K562 (cell line): ENCODE measurements around the gene SLC33A1. TPM values are rescaled to one million over a fixed set of nuclear protein-coding genes. Genes with fewer than 3 reads are reported as not detected.

ENCODE experiments used
- ARID2 ChIP-seq: fragments of 450-650 bp; IDR thresholded peaks from 2 replicates; pipeline ENCODE4 v1.6.1; 2017; ENCODE audit warnings: antibody characterized with exemption, mild to moderate bottlenecking
- CHAMP1 ChIP-seq: fragments of 450-650 bp; IDR thresholded peaks from 2 replicates; pipeline ENCODE4 v1.6.1; 2016; ENCODE audit warnings: mild to moderate bottlenecking
- CHCHD3 ChIP-seq: fragments of 250-450 bp; sonication (Bioruptor Pico); IDR thresholded peaks from 2 replicates; pipeline ENCODE4 v2.1.2; 2022; ENCODE audit warnings: mild to moderate bottlenecking
- CSDE1 ChIP-seq, 2 experiments: fragments of 450-650 bp; IDR thresholded peaks; 2 replicates each; pipeline ENCODE4 v1.6.1; 2016; ENCODE audit warnings: mild to moderate bottlenecking in 1 of 2
- HEY1 ChIP-seq: fragments of 250-450 bp; sonication (Bioruptor Pico); IDR thresholded peaks from 2 replicates; pipeline ENCODE4 v1.5.0; 2020; ENCODE audit warnings: mild to moderate bottlenecking, moderate library complexity, borderline replicate concordance
- LEF1 ChIP-seq: fragments of 450-650 bp; IDR thresholded peaks from 2 replicates; pipeline ENCODE4 v1.6.1; 2016; ENCODE audit warnings: mild to moderate bottlenecking
- MYNN ChIP-seq, 2 experiments: sonication (generic); formaldehyde crosslinking in 1 of 2; IDR thresholded peaks; 2 replicates each; pipeline versions ENCODE4 v1.5.0 to v1.6.1; 2016 to 2020; ENCODE audit warnings: antibody characterized with exemption in 1 of 2, missing genetic modification reagents in 1 of 2
- NFE2 ChIP-seq: IDR thresholded peaks from 2 replicates; pipeline ENCODE4 v1.6.1; 2014; ENCODE audit warnings: antibody characterized with exemption, low read depth
- PURB ChIP-seq: sonication (generic); formaldehyde crosslinking; IDR thresholded peaks from 2 replicates; pipeline ENCODE4 v1.9.0; 2021; ENCODE audit warnings: low read depth, mild to moderate bottlenecking, missing genetic modification reagents
- RNF2 ChIP-seq: sonication (generic); IDR thresholded peaks from 2 replicates; pipeline ENCODE4 v1.6.1; 2016
- TARDBP ChIP-seq: fragments of 450-650 bp; IDR thresholded peaks from 2 replicates; pipeline ENCODE4 v1.6.1; 2016
- TCF3 ChIP-seq: sonication (generic); formaldehyde crosslinking; IDR thresholded peaks from 2 replicates; pipeline ENCODE4 v1.4.0; 2020; ENCODE audit warnings: mild to moderate bottlenecking, missing genetic modification reagents
- XRCC4 ChIP-seq: IDR thresholded peaks from one replicate; pipeline ENCODE4 v1.6.1; 2011; ENCODE audit not compliant: insufficient read depth, insufficient read length; ENCODE audit errors: extremely low read depth
- ZBTB9 ChIP-seq: fragments of 450-650 bp; formaldehyde crosslinking; IDR thresholded peaks from 2 replicates; pipeline ENCODE4 v1.4.0; 2020; ENCODE audit warnings: mild to moderate bottlenecking, moderate library complexity
- ZC3H11A ChIP-seq: IDR thresholded peaks from 2 replicates; pipeline ENCODE4 v1.6.1; 2012; ENCODE audit warnings: low read depth, low read length, improper control_type of control experiment
- ZFP91 ChIP-seq: sonication (generic); formaldehyde crosslinking; IDR thresholded peaks from 2 replicates; pipeline ENCODE4 v1.8.0; 2022; ENCODE audit warnings: mild to moderate bottlenecking, missing genetic modification reagents
- ZFPM2 ChIP-seq: fragments of 250-450 bp; sonication (Bioruptor Pico); IDR thresholded peaks from 2 replicates; pipeline ENCODE4 v1.5.1; 2022; ENCODE audit warnings: mild to moderate bottlenecking
- ZNF609 ChIP-seq: sonication (generic); formaldehyde crosslinking; IDR thresholded peaks from 2 replicates; pipeline ENCODE4 v1.8.1; 2023; ENCODE audit warnings: missing genetic modification reagents, mild to moderate bottlenecking, borderline replicate concordance
- ZNF778 ChIP-seq: fragments of 450-650 bp; formaldehyde crosslinking; IDR thresholded peaks from 2 replicates; pipeline ENCODE4 v1.4.0; 2020; ENCODE audit warnings: mild to moderate bottlenecking, moderate library complexity
- polyA plus RNA-seq, 8 experiments: library from polyadenylated mRNA; depleted of rRNA in 4 of 8; stranded (reverse) in 5 of 8; unstranded in 3 of 8; fragments of >200 nt; fragmentation: Nextera tagmentation in 2 of 8; fragmentation: Illumina TruSeq in 1 of 8; extraction: Ambion mirVana in 2 of 8; extraction: Trizol in 1 of 8; gene quantifications; 2 replicates each; pipeline versions ENCODE4 v1.2.1 to v1.2.3, GENCODE V29; 2011 to 2014; ENCODE audit warnings: inconsistent platforms in 1 of 8, missing spikeins in 1 of 8
- total RNA-seq, 7 experiments: library from RNA; depleted of rRNA in 6 of 7; stranded (reverse); fragments of >200 nt in 6 of 7; fragmentation: Illumina TruSeq in 2 of 7; extraction: Trizol in 2 of 7; gene quantifications; 2 replicates each; pipeline versions ENCODE4 v1.2.1 to v1.2.3, GENCODE V29; 2011 to 2021; ENCODE audit warnings: low replicate concordance in 1 of 7

Gene SLC33A1
- total and polyA plus RNA-seq, 9 of the 15 experiments (the other 6 are each of a cell fraction or from before 2014, with no cell fraction given) = 6.2 to 26.8 (median 19.6) TPM

- TF ChIP-seq ZFP91 (CRISPR knock-in tag) (no peak), TARDBP (peak; percentile 87), PURB (no peak), ZNF609 (CRISPR knock-in tag) (0 out of 2 replicates have a peak, but pooled peaks have one; percentile 59), ZNF778 (CRISPR knock-in tag) (no peak), ARID2 (no peak), MYNN (IDR thresholded peaks at IDR 0.05) (no peak), MYNN (CRISPR knock-in tag; IDR thresholded peaks at IDR 0.05) (no peak), XRCC4 (no peak), TCF3 (CRISPR knock-in tag) (no peak), ZFPM2 (no peak), CHCHD3 (CRISPR knock-in tag) (no peak), RNF2 (no peak), NFE2 (no peak), CHAMP1 (no peak; the same call in none of the 2 replicates), LEF1 (no peak), CSDE1 (IDR thresholded peaks at IDR 0.05) (no peak), HEY1 (CRISPR knock-in tag) (no peak), ZC3H11A (peak; percentile 38; the same call in 1 of the 2 replicates), ZBTB9 (no peak)
Measured at GRCh38 chr3:155805802-155806618, 48.2 kb downstream of the SLC33A1 start, which contains the start of gene C3orf33 (continued).
